ENCODE results near the gene CCT4.

DNA sequence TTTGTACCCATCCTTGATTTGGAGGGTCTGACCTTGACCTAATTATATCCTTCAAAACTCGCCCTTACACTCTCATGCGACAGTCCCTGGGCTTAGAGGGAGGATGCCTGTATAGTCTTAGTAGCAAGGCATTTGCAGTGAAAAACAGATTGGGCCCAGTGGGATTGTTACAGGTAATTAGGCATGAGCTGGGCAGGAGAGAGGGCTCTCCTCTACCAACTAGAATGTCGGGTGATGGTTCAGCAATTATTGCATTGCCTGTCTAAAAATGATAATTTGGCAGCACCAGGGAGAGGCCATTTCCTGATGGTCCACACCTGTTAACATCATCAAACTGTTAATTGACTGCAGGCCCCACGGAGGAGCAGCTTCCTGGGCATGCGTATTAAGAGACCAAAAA lies 49.4 kb upstream of the CCT4 start:
- TF ChIP-seq, protein P1, sequence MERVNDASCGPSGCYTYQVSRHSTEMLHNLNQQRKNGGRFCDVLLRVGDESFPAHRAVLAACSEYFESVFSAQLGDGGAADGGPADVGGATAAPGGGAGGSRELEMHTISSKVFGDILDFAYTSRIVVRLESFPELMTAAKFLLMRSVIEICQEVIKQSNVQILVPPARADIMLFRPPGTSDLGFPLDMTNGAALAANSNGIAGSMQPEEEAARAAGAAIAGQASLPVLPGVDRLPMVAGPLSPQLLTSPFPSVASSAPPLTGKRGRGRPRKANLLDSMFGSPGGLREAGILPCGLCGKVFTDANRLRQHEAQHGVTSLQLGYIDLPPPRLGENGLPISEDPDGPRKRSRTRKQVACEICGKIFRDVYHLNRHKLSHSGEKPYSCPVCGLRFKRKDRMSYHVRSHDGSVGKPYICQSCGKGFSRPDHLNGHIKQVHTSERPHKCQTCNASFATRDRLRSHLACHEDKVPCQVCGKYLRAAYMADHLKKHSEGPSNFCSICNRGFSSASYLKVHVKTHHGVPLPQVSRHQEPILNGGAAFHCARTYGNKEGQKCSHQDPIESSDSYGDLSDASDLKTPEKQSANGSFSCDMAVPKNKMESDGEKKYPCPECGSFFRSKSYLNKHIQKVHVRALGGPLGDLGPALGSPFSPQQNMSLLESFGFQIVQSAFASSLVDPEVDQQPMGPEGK (CRISPR knock-in tag; IDR thresholded peaks at IDR 0.05; ENCODE audit: borderline replicate concordance): no peak
- TF ChIP-seq SNAI2 (CRISPR knock-in tag; IDR thresholded peaks at IDR 0.05) (no peak), ZC3H10 (CRISPR knock-in tag; IDR thresholded peaks at IDR 0.05) (no peak), ISL1 (CRISPR knock-in tag; IDR thresholded peaks at IDR 0.05) (no peak), TCF4 (CRISPR knock-in tag; IDR thresholded peaks at IDR 0.05; ENCODE audit: borderline replicate concordance) (no peak), OSR1 (CRISPR knock-in tag; IDR thresholded peaks at IDR 0.05) (no peak), ZFP30 (CRISPR knock-in tag; IDR thresholded peaks at IDR 0.05) (no peak)
- TF ChIP-seq, protein P2, sequence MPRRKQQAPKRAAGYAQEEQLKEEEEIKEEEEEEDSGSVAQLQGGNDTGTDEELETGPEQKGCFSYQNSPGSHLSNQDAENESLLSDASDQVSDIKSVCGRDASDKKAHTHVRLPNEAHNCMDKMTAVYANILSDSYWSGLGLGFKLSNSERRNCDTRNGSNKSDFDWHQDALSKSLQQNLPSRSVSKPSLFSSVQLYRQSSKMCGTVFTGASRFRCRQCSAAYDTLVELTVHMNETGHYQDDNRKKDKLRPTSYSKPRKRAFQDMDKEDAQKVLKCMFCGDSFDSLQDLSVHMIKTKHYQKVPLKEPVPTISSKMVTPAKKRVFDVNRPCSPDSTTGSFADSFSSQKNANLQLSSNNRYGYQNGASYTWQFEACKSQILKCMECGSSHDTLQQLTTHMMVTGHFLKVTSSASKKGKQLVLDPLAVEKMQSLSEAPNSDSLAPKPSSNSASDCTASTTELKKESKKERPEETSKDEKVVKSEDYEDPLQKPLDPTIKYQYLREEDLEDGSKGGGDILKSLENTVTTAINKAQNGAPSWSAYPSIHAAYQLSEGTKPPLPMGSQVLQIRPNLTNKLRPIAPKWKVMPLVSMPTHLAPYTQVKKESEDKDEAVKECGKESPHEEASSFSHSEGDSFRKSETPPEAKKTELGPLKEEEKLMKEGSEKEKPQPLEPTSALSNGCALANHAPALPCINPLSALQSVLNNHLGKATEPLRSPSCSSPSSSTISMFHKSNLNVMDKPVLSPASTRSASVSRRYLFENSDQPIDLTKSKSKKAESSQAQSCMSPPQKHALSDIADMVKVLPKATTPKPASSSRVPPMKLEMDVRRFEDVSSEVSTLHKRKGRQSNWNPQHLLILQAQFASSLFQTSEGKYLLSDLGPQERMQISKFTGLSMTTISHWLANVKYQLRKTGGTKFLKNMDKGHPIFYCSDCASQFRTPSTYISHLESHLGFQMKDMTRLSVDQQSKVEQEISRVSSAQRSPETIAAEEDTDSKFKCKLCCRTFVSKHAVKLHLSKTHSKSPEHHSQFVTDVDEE (CRISPR knock-in tag; IDR thresholded peaks at IDR 0.05): no peak
- TF ChIP-seq, protein P3, sequence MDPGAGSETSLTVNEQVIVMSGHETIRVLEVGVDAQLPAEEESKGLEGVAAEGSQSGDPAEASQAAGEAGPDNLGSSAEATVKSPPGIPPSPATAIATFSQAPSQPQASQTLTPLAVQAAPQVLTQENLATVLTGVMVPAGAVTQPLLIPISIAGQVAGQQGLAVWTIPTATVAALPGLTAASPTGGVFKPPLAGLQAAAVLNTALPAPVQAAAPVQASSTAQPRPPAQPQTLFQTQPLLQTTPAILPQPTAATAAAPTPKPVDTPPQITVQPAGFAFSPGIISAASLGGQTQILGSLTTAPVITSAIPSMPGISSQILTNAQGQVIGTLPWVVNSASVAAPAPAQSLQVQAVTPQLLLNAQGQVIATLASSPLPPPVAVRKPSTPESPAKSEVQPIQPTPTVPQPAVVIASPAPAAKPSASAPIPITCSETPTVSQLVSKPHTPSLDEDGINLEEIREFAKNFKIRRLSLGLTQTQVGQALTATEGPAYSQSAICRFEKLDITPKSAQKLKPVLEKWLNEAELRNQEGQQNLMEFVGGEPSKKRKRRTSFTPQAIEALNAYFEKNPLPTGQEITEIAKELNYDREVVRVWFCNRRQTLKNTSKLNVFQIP (CRISPR knock-in tag; IDR thresholded peaks at IDR 0.05; ENCODE audit: borderline replicate concordance, low read depth): no peak
- TF ChIP-seq, protein P4, sequence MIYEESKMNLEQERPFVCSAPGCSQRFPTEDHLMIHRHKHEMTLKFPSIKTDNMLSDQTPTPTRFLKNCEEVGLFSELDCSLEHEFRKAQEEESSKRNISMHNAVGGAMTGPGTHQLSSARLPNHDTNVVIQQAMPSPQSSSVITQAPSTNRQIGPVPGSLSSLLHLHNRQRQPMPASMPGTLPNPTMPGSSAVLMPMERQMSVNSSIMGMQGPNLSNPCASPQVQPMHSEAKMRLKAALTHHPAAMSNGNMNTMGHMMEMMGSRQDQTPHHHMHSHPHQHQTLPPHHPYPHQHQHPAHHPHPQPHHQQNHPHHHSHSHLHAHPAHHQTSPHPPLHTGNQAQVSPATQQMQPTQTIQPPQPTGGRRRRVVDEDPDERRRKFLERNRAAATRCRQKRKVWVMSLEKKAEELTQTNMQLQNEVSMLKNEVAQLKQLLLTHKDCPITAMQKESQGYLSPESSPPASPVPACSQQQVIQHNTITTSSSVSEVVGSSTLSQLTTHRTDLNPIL (CRISPR knock-in tag; IDR thresholded peaks at IDR 0.05; ENCODE audit: low read depth): no peak
